GM18861 (cell line): ENCODE measurements around the gene BACH2.
"Not testable (repeated sequence)": the region's sequence is repeated elsewhere in the genome, so short reads cannot be mapped to it uniquely, and the experiment has no call there.

Experiments used
- ATAC-seq: cut with Tn5 transposase; IDR thresholded peaks from one replicate; pipeline ENCODE4 v1.9.1; 2021; ENCODE audit not compliant: unreplicated experiment

BACH2 gene

DNA sequence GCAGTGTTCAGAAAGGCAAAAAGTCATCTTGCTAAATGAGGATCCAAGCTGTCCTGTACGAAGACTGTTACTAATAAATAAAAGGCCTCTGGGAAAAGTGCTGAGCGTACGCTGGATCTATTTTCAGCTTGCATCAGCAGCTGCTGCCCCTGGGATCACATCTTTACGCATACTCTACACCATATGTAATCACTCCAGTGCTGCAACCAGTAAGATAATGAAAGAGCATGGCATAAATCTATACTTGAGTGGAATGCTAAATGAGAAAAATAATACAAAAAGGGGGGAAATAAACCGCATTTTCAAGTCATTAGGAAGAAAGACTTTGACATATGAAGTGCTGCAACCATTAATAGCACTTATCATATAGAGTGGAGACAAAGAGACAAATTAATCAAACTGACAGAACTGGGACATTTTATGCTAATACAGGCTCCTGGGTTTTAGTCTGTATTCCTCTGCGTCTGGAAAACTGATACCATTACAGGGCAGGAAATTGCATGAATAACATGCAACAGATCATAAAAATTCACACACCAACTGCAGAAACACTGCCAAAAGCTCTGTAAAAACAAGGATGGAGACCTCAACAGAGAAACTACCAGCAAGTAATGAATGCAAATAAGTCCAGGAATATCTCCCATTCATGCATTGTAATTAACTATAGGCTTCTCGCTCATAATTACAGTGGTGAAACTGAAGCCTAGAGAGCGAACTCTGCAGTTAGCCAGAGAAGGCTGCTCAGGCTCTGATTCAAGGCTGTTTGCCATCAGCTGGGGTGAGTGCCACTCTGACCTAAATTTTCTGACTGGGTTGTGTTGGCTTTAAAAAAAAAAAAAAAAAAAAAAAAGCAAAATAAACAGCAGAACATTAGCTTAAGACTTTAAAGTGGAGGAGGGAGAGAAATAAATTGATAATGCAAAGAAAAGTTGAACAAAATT lies 318.6 kb downstream of the BACH2 start:
- ATAC-seq = no peak

DNA sequence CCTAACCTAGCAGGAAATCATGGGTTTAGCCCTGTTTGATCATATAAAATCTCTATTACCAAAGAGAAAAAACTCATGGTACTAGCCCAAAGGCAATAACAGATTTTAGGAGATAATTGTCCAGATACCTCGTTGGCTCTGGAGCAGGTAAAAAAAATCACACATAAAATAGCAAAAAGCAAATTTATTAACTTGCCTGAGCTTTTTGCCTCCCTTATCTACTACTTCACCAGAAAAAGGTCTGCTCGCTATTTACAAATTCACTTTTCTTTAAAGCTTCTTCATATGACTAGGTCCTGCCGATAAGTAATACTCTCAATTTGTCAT lies 320.0 kb downstream of the BACH2 start:
- ATAC-seq = no peak

DNA sequence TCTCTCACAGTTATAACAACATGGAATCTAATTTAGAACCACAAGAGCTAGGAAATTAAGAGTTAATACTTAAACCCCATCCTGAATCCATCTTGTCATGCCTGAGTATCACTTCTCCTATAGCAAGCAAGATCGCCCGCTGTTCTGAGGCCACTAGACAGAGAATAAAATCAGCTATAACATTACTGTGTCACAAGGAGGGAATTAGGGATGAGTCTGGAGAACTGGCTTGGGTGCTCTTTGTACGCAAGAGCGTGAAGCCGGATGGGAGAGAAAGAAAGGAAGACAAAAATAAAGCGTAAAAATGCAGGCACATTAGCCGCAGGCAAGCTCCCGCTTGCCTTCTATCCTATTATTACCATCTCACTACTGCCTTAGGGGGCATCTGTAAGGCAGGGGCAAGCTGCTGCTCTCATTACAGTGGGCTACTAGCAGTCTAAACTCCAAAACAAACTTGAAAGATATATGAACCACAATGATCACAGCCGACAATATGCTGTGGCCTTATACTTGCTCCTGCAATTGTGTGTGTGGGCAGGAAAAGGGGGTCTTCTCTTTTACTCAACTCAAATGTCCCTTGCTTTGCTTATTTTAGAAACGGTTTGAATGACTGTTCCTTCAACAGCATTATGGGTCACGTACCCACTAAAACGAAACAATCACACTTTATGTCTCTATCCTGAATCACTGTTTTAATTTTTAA lies 320.5 kb downstream of the BACH2 start:
- no peak for ATAC-seq

DNA sequence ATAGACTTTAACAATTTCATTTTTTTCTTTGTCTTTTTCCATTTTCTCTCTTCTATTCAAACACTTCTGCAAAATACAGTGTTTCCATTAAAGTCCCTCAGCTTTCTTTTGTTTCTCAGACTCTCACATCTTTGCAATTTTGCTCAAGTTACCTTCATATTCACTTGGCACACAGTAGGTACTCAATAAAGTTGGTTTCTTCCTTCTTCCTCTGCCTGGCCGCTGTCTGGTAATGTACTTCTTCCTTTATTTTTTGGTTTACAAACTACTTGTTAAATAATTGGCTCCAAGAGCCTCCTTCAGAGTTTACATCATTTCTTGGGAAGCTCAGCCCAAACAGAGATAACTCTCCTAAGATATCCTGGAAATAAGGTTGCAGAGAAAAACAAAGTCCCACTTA lies 321.3 kb downstream of the BACH2 start:
- ATAC-seq = no peak

DNA sequence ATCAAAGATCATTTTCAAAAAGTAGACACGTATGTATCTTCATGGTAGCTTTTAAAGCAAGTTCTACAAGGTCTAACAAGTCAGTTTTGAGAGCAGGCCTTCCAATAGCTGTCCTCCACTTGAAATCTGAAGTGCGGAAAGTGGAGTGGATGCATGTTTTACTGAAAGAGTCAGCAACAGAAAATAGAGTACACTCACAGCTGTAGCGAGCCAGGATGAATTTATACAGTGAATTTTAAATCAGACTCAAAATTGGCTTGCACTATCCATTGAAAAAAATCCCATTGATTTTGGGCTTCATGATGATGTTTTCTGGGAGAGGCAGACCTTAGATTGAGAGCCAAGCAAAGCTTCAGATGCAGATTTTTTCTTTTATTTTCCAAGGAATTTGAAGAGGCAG lies 321.8 kb downstream of the BACH2 start:
- ATAC-seq = no peak

DNA sequence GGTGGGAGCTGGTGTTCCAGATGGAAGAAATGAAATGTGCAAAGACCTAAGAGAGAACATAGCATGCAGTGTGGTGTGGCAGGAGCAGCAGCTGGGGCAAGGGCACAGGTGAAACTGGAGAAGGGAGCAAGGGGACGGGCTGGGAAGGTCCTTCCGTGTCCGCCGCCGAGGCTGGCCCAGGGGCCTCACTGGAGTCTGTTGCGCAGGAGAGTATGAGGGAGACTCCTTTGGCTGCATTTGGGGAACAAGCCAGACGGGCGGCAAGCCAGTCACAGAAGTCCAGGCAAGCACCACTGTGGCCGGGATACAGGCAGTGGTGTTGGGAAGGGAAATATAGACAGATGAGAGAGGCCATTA lies 324.6 kb downstream of the BACH2 start:
- no peak for ATAC-seq

DNA sequence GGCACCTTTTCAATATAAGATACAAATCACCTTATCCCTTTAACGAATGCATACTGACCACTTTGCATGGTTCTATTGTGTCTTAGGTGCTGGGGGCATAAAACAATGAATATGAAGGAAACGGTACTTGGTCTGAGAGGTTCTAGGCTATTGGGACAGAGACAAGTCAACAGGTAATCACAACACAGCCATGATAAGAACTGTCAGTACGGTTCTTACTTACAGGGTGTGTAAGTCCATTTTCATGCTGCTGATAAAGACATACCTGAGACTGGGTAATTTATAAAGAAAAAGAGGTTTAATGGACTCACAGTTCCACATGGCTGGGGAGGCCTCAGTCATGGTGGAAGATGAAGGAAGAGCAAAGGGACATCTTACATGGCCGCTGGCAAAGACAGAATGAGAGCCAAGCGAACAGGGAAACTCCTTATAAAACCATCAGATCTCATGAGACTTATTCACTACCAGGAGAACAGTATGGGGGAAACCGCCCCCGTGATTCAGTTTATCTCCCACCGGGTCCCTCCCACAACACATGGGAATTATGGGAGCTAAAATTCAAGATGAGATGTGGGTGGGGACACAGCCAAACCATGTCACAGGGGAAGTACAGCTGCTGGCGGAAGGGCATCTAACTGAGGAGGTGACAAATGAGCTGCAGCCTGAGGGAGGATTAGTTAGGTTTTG lies 325.2 kb downstream of the BACH2 start:
- not testable (repeated sequence) for ATAC-seq

DNA sequence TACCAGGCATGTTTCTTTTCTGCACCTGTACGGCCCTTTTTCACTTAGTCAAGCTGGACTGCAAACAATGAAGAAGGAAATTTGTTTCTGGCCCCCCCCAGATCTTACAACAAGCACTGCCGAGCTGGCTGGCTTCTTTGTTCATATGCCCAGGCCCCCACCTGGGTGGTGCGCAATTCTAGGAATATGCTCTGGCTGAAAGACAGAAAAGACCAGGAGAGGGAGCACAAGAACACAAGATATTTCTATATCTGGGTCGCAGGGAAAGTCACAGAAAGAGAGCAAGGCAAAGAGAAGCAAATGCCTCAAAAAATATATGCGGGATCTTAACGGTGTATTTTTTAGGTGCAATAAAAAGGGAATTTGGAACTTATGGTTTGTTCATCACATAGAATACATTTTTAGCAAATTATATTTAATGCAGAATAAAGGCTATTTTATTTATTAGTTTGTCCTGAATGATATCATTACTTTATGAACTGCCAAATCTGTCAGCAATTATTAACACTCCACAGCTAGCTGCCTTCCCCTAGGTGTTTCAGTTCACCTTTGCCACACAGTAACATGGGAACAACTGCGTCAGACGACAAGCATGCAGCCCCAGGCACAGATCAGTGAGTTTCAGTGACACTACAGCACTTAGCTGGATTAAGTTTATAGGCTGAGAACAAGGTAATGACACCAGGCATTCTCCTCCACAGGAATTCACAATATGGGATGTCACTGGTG lies 325.9 kb downstream of the BACH2 start:
- ATAC-seq = no peak

DNA sequence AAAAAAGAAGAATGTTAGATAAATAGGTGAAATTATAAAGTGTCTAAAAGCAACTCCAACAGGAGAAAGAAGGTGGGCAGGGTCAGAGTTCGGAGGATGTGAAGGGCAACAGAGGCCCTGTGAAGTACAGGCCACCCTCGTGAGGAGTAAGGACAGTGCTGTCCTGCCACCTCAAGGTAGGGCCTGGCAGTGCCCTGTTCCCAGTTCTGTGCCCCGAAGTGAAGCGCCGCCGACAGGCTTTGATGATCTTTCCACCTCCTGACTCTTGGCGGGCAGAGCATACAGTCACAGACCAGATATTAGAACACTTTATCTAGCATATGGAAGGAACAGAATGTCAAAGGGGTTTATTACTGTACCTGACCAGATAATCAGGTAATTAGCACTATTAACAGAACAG lies 326.6 kb downstream of the BACH2 start:
- no peak for ATAC-seq

DNA sequence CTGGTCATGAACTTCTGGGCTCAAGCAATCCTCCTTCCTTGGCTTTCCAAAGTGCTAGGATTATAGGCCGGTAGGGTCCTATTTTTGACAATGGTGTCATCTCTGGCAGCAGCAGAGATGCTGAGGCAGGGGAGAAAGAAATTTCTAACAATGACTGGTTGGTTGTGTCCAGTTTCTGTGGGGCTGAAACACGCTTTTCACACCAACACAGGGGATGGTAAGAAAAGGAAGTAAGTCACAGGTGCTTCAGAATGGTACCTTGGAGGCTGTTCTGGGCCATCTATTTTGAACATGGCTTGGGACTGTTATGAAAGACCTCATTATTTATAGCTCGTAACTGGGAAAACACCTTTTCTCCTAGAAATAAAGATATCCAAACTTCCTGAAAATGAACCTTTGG lies 329.7 kb downstream of the BACH2 start:
- ATAC-seq = no peak

DNA sequence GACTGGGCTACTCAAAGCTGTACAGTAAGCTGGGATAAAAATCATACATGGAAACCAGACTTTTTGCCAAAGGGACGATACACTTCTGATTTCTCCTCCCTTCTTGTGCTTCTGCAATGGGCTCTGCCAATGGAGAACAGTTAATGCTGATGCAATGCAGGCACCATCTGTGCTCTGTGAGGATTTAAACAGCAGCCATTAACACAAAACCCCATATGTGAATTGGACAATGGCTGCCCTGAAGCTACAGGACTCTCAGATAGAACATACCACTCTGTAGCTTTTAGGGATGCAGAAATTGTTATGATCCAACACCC lies 330.5 kb downstream of the BACH2 start:
- no peak for ATAC-seq

DNA sequence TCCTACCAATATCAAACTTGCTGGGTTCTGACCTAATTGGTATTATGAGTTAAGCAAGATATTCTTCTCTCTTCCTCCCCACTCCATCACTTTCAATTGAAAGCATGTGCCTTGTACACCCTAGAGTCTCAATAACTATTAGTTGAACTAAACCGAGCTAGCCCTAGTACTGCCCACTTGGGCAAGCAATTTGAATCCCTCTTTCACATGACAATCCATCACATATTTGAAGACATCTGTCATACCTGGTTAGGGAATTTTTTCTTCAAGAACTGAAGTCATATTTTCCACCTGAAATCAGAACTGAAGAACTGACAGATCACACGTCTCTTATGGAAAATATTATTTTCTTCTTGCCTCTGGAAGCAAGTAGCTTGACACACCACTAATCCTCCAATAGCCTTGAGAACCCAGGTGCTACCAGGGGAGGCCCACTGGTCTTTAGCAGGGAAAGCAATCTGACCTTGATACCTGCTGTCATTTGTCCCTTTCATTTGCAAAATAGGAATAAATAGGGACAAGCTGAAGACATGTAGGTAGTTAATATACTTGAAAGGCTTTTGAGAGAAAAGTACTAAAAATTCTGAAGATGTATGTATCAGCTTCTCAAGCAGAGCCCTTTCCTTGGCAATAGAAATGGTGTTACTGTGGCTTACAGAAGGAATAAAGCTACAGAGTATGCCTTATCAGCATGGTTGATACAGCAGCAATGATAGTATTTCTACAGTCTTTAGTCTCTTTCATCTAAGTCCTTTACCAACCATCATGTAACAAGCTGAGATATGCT lies 331.0 kb downstream of the BACH2 start:
- ATAC-seq = no peak

DNA sequence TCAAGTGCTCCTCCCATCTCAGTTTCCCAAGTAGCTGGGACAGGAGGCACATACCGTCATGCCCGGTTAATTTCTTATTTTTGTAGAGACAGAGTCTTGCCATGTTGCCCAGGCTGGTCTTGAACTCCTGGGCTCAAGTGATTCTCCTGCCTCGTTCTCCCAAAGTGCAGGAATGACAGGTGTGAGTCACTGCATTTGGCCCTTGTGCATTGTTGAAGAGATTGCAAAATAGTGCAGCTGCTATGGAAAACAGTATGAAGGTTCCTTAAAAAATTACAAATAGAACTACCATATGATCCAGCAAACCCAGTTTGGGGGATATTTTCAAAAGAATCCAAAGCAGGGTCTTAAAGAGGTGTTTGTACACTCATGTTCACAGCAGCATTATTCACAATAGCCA lies 333.3 kb downstream of the BACH2 start:
- no peak for ATAC-seq

DNA sequence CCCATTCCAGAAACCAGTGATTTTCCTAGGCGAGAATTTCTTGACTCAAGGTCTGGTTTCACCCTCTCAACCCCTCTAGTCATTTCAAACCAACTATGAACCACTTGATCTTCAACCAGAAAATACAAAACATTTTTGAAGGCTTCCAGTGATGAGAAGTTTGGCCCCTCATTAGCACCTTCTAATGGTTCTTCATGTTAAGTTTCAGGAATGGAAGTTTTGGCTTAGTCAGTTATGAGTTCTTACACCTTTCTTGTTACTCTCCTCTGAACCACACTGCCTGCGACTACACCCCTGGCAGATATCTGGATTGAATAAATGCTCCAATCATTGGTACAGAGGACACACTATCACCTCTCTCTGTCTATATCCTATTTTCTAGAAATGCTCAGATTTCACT lies 335.2 kb downstream of the BACH2 start:
- ATAC-seq = no peak

DNA sequence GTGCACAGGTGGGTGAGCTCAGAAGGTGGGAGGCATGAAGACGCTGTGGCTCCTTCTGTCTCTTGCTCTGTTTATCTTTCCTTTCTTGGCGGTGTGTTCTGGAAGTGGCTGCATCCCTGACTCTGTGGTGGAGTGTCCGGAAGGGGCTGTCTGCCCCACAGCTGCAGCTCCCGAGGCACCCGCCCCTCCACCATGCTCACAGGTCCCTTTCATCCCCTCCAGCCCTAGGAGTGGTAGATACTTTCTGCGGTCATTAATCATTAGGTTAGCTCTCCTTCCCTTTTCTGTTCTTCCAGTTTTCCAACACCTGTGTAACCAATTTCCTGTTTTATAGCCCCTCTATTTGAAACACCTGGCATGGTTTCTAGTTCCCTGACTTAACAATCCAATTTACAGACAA lies 336.8 kb downstream of the BACH2 start:
- ATAC-seq = no peak

DNA sequence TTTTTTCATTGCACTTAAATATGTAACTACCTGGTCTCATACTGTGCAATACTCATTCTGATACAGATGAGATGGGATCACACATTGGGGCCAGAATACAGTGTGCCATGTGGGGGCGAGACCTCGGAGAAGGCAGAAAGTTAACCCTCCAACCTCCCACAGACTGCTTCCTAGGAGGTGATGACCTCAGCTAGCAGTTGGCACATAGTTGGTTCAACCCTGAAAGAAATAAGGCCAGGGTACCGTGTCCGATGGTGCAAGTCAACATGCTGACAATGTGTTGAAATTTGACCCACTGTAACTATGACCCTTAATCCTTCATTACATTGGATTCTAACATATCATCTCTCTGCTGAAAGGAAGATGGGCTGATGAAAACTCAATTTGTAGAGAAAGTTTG lies 340.5 kb downstream of the BACH2 start:
- ATAC-seq = no peak

DNA sequence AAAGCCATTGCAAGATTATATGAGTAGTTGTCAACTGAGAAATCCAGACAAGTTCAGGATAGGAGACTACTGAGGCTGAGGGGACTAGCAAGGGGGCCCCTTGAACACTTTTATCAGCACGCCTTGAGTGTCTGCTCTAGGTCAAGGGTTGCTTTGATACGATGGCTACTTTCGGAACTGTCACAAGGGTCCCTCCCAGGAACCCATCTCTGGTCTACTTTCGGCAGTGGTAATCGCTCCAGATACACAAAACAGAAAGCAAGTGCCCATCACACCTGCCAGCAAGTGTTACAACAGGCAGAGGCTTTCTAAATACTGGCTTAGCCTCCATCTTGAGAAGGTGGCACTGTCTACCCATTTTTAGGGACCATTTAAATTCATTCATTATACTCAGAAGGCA lies 341.3 kb downstream of the BACH2 start:
- no peak for ATAC-seq

DNA sequence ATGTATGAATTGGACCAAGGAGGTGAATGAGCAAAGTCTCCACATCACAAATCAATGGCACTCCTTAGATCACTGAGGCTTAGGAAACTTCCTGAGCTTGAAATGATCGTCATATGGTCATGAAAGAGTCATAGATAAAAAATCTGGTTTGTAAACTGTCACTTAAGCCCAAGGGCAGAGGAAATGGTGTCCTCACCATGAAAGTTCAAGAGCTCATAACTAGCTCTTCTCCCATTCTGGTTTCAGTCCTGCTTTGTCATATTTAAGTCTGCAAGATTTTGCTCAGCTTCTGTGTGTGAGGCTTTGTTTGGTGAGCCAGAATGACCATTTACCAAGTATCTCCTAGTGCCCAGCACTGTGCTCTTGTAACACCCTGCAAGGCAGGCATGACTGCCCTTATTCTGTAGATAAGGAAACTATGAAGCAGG lies 341.9 kb downstream of the BACH2 start:
- ATAC-seq = no peak

DNA sequence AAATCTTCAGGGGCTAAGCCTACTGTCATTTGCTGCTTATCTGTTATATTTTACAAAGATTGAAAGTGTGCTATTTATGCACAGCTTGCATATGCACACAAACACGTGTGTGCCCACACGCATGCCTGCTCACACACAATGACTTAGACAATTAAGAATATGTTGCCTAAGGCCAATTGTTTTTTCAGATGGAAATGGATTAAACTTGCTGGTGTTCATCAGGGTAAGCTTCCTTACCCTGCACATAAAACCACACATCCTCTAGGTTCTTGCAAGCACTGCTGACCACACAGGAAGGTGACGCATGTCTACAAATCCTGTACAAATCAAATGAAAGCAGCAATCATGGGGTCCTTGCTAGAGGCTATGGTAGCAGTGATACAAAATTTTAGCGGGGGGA lies 344.0 kb downstream of the BACH2 start:
- no peak for ATAC-seq

DNA sequence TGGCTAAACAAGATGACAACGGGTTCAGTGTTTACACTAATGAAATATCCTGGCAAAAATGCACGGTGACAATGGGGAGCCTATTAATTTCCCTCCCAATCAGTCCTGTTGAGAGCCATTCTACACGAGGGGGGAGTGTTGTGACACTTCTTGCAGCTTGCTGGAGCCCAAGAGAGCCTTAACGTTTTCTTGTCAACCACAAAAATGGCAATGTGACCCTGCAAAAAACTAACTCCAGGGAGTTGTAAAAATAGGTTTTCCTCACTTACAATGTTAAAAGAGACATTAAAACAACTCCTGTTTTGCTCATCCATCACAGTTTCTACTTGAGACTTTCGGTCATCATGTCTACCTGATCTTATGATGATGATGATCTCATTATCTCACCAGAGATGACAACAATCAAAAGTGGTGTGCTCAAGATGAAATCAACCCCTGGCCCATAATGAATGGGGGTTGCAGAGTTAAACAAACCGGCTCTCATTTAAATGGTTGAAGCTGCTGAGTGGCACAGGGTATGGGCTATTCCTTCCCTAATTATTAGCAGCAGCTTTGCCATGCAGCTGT lies 344.5 kb downstream of the BACH2 start:
- no peak for ATAC-seq
